Neural progenitor cell (in vitro differentiated cells): ENCODE measurements around the gene TLR8. TPM values are rescaled to one million over a fixed set of nuclear protein-coding genes. Genes with fewer than 3 reads are reported as not detected.

ENCODE experiments used
- DNase-seq: peaks from one replicate; pipeline ENCODE4 v3.0.0-alpha.2; 2016; ENCODE audit warnings: low spot score
- H2AFZ ChIP-seq: fragments of 200-600 bp; sonication (generic); replicated peaks from 2 replicates; pipeline ENCODE4 v1.6.1; 2016; ENCODE audit warnings: antibody characterized with exemption
- H3F3A ChIP-seq: fragments of 200-600 bp; sonication (generic); 2 replicates; pipeline ENCODE4 v1.6.1; 2016; ENCODE audit warnings: antibody characterized with exemption, low read depth
- H3K27ac ChIP-seq: fragments of 200-600 bp; sonication (generic); 2 replicates; pipeline ENCODE4 v1.5.1; 2016; ENCODE audit warnings: mild to moderate bottlenecking
- H3K27me3 ChIP-seq: fragments of 200-600 bp; sonication (generic); 2 replicates; pipeline ENCODE4 v1.6.1; 2016; ENCODE audit warnings: mild to moderate bottlenecking, moderate library complexity
- H3K36me3 ChIP-seq: fragments of 200-600 bp; sonication (generic); 2 replicates; pipeline ENCODE4 v1.5.1; 2016
- H3K4me1 ChIP-seq: fragments of 200-600 bp; sonication (generic); 2 replicates; pipeline ENCODE4 v1.6.1; 2016; ENCODE audit warnings: mixed run types
- H3K4me2 ChIP-seq: fragments of 200-600 bp; sonication (generic); 2 replicates; pipeline ENCODE4 v1.6.1; 2016
- H3K4me3 ChIP-seq: fragments of 200-600 bp; sonication (generic); 2 replicates; pipeline ENCODE4 v1.5.1; 2016
- H3K79me2 ChIP-seq: fragments of 200-600 bp; sonication (generic); 2 replicates; pipeline ENCODE4 v1.6.1; 2016; ENCODE audit warnings: low read depth
- H3K9ac ChIP-seq: fragments of 200-600 bp; sonication (generic); 2 replicates; pipeline ENCODE4 v1.6.1; 2016
- H3K9me3 ChIP-seq: fragments of 200-600 bp; sonication (generic); 2 replicates; pipeline ENCODE4 v1.5.1; 2016; ENCODE audit warnings: low read depth
- H4K20me1 ChIP-seq: fragments of 200-600 bp; sonication (generic); 2 replicates; pipeline ENCODE4 v1.6.1; 2016; ENCODE audit warnings: low read depth
- H3K27ac Mint-ChIP-seq: 3 replicates; pipeline ENCODE4 v1.8.0; 2021; ENCODE audit warnings: mixed read lengths
- H3K27me3 Mint-ChIP-seq: 2 replicates; pipeline ENCODE4 v1.8.0; 2022; ENCODE audit warnings: low read depth, mild to moderate bottlenecking, inconsistent platforms, moderate library complexity, mixed read lengths; ENCODE audit not compliant: insufficient read depth
- H3K36me3 Mint-ChIP-seq: 3 replicates; pipeline ENCODE4 v1.8.0; 2021; ENCODE audit warnings: mixed read lengths
- H3K4me1 Mint-ChIP-seq: 3 replicates; pipeline ENCODE4 v1.8.0; 2021; ENCODE audit warnings: mixed read lengths
- H3K4me3 Mint-ChIP-seq: 3 replicates; pipeline ENCODE4 v1.8.0; 2021; ENCODE audit warnings: mild to moderate bottlenecking, moderate library complexity, mixed read lengths
- H3K9me3 Mint-ChIP-seq: 3 replicates; pipeline ENCODE4 v1.8.0; 2020; ENCODE audit warnings: mixed read lengths
- CTCF ChIP-seq: fragments of 200-600 bp; sonication (generic); IDR thresholded peaks from 2 replicates; pipeline ENCODE4 v1.5.1; 2017; ENCODE audit warnings: antibody characterized with exemption, mild to moderate bottlenecking
- EZH2 ChIP-seq: fragments of 200-600 bp; sonication (generic); IDR thresholded peaks from 2 replicates; pipeline ENCODE4 v1.6.1; 2017; ENCODE audit warnings: antibody characterized with exemption, mild to moderate bottlenecking, moderate library complexity
- EZH2phosphoT487 ChIP-seq: fragments of 200-600 bp; sonication (generic); IDR thresholded peaks from 2 replicates; pipeline ENCODE4 v1.6.1; 2017; ENCODE audit warnings: antibody characterized with exemption
- total RNA-seq: library from RNA; depleted of rRNA; stranded (reverse); fragments of >200 nt; gene quantifications from 2 replicates; pipeline ENCODE4 v1.2.3, GENCODE V29; 2015; ENCODE audit warnings: low replicate concordance

Gene TLR8
- total RNA-seq, 1 donor from 2014 or later, result not detected

- Histone ChIP-seq H3K27me3 (no peaks in the 10 kb centered on the region), H3K36me3 (no peaks in the 10 kb centered on the region), H3K27ac (no peak overlapping the region), H3K9ac (no peak overlapping the region), H3F3A (no peaks in the 10 kb centered on the region), H4K20me1 (no peaks in the 10 kb centered on the region), H3K4me2 (no peak overlapping the region), H3K9me3 (no peaks in the 10 kb centered on the region), H3K79me2 (no peaks in the 10 kb centered on the region), H3K4me3 (no peak overlapping the region), H3K4me1 (no peaks in the 10 kb centered on the region), H2AFZ (no peak overlapping the region)
- H3K4me1 Mint-ChIP-seq, result peaks cover 12% of the 10 kb centered on the region
- no peaks in the 10 kb centered on the region for H3K27me3 Mint-ChIP-seq
- no peak overlapping the region for H3K4me3 Mint-ChIP-seq
- H3K36me3 Mint-ChIP-seq, result no peaks in the 10 kb centered on the region
- no peak overlapping the region for H3K27ac Mint-ChIP-seq
- TF ChIP-seq EZH2phosphoT487 (no peak), CTCF (no peak)
- peaks cover 4% of the 10 kb centered on the region for H3K9me3 Mint-ChIP-seq
- DNase-seq, result no peak
Measured at GRCh38 chrX:12953420-12953819, 47.0 kb downstream of the TLR8 start.

GRCh38 chrX:12954376-12954775, 48.0 kb downstream of the TLR8 start:
- Mint-ChIP-seq H3K4me1 (peaks cover 8% of the 10 kb centered on the region), H3K27me3 (no peaks in the 10 kb centered on the region), H3K36me3 (no peaks in the 10 kb centered on the region), H3K9me3 (peaks cover 4% of the 10 kb centered on the region), H3K27ac (no peak overlapping the region), H3K4me3 (no peak overlapping the region)
- TF ChIP-seq CTCF, result no peak
- TF ChIP-seq EZH2phosphoT487, result no peak
- TF ChIP-seq EZH2, result no peak
- H4K20me1 ChIP-seq, result no peaks in the 10 kb centered on the region
- no peaks in the 10 kb centered on the region for H3K4me1 ChIP-seq
- no peaks in the 10 kb centered on the region for H3K79me2 ChIP-seq
- no peaks in the 10 kb centered on the region for H3K27me3 ChIP-seq
- no peaks in the 10 kb centered on the region for H3F3A ChIP-seq
- H3K4me2 ChIP-seq, result no peak overlapping the region
- no peaks in the 10 kb centered on the region for H3K36me3 ChIP-seq
- H3K9me3 ChIP-seq, result no peaks in the 10 kb centered on the region
- no peak overlapping the region for H3K9ac ChIP-seq
- no peak overlapping the region for H3K4me3 ChIP-seq
- DNase-seq, result no peak
- H2AFZ ChIP-seq, result no peak overlapping the region
- H3K27ac ChIP-seq, result no peak overlapping the region

- Histone ChIP-seq H3K9ac (no peak overlapping the region), H4K20me1 (no peaks in the 10 kb centered on the region), H3K9me3 (no peaks in the 10 kb centered on the region), H3K4me1 (no peaks in the 10 kb centered on the region), H3K4me2 (no peak overlapping the region), H2AFZ (no peak overlapping the region), H3K36me3 (no peaks in the 10 kb centered on the region), H3K27me3 (no peaks in the 10 kb centered on the region), H3F3A (no peaks in the 10 kb centered on the region), H3K4me3 (no peak overlapping the region), H3K79me2 (no peaks in the 10 kb centered on the region), H3K27ac (no peak overlapping the region)
- Mint-ChIP-seq H3K4me1 (peaks cover 2% of the 10 kb centered on the region), H3K27me3 (no peaks in the 10 kb centered on the region), H3K27ac (no peak overlapping the region), H3K4me3 (no peak overlapping the region), H3K9me3 (peaks cover 9% of the 10 kb centered on the region), H3K36me3 (no peaks in the 10 kb centered on the region)
- TF ChIP-seq EZH2 (no peak), CTCF (no peak), EZH2phosphoT487 (no peak)
- no peak for DNase-seq
Measured at GRCh38 chrX:12954981-12955380, 48.6 kb downstream of the TLR8 start.
